Tibial nerve (tissue), 4 donors: ENCODE measurements around the gene IFI30.

ENCODE experiments used
- CTCF ChIP-seq, 5 experiments: fragments of 200-600 bp in 3 of 5; fragments of 450-650 bp in 2 of 5; sonication (generic) in 3 of 5; IDR thresholded peaks; one replicate each; pipeline ENCODE4 v1.5.1; 2016 to 2019; ENCODE audit warnings: antibody characterized with exemption in 5 of 5, mild to moderate bottlenecking in 3 of 5, moderate library complexity in 2 of 5
- EP300 ChIP-seq, 2 donors: sonication (generic); formaldehyde crosslinking; IDR thresholded peaks; one replicate each; pipeline ENCODE4 v1.6.1; 2017; ENCODE audit warnings: antibody characterized with exemption in 2 of 2, mild to moderate bottlenecking in 1 of 2

GRCh38 chr19:18158467-18158866 is 15.1 kb upstream of the IFI30 start:
- TF ChIP-seq CTCF (IDR thresholded peaks at IDR 0.05): no peak
- TF ChIP-seq EP300 (IDR thresholded peaks at IDR 0.05): no peak
